Effector CD8-positive, alpha-beta T cell (primary cell): ENCODE data around the gene TM9SF2.

Source experiments
- DNase-seq: peaks from one replicate; lab custom pipeline; 2025; lab: John Stamatoyannopoulos, UW

TM9SF2 gene

GRCh38 chr13:99495466-99496183 lies 5.6 kb upstream of the TM9SF2 start:
- DNase-seq = no peak

DNA sequence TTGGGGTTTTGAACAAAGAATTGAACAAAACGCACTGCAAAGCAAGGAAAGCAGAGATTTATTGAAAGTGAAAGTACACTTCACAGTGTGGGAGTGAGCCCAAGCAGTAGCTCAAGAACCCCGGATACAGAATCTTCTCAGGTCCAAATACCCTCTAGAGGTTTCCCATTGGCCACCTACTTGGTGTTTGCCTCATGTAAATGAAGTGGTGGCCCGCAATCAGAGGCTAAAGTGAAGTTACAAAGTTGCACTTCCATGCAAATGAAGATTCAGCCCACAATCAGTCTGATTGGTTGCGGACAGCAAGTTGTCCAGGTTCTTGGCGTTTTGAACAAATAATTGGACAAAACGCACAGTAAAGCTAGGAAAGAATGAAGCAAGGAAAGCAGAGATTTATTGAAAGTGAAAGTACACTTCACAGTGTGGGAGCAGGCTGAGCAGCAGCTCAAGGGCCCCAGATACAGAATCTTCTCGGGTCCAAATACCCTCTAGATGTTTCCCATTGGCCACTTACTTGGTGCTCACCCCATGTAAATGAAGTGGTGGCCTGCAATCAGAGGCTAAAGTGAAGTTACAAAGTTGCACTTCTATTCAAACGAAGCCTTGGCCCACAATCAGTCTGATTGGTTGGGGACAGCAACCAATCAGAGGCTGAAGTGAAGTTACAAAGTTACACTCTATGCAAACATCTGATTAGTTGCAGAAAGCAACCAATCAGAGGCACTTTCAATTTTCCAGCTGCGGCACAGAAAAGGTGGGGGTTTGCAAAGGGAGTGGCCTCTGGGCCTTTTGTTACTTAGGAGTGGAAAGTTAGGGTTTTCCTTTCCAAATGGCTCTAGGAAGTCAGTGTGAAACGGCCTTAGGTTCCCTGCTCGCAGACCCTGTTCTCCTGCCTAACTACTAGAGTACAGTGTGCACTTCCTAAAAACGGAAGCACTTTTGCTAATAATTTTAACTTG lies 4.8 kb upstream of the TM9SF2 start:
- peak; percentile 59 for DNase-seq

DNA sequence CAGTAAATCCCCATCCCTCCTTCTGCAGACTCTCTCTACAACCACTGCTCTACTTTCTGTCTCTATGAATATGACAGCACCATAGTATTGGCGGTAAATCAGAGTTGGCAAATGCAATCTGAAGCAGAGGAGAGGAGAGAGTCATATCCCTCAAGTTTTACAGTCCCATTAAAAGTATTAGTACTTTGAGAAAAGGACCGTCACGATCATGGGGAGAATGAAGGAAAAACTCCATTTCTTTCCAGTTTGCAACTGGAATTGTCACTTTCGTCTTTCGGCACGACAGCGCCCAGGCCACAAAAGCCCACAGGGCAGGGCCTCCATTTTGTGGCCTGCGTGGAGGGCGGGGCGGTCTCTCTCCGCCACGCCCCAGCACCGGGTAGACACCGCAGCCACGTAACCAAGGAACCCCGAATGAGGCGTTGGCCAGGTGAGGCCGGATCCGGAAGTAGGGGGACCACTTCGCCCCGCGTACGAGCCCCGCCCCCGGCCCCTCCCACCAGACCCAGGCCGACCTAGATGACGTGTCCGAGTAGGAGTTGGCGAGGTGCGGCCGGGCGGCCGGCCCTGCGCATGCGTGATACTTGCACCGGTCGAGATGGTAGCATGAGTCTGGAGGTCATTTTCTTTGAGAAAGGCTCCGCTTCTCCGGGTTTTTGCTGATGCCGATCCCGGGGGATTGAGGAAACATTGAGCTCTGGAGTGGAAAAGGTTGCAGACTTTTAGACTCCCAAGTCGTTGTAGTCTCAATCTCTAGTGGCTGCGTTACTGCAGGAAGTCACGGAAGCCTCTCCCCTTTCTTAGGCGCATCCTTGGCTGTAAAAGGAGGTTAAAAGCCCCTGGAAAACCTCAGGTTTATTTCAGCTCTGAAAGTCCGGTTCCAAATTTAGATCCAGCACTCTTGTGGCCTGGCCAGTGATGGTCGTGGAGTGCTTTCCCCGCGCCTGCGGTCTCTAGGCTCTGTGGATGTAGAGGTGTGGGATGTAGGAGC lies 2.8 kb upstream of the TM9SF2 start:
- DNase-seq = peak; percentile 91

GRCh38 chr13:99500839-99501183 lies 461 bp upstream of the TM9SF2 start:
- DNase-seq = no peak

- DNase-seq = peak; percentile 12
Observed at GRCh38 chr13:99501848-99502301, 603 bp downstream of the TM9SF2 start.

- DNase-seq = no peak
Observed at GRCh38 chr13:99505814-99506269, 4.6 kb downstream of the TM9SF2 start.

DNA sequence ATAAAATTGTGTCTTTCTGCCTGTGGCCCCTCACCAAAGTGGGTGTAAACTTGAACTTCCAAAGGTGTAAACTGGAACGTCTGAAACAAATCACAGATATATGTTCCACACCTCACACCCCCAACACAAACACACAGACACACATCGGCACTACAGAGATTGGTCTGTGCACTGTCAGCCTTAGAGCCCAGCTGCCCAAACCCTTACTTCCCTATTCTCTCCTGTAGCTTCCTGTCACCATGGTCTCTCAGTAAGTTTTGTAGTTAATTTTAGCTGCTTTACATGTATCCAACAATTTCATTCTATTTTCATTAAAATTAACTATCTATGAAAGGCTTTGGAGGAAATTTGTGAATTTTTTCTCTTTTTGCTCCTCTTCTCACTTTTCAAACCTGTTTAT lies 5.4 kb downstream of the TM9SF2 start:
- DNase-seq = no peak

GRCh38 chr13:99507054-99507453 lies 5.8 kb downstream of the TM9SF2 start:
- DNase-seq = no peak

DNA sequence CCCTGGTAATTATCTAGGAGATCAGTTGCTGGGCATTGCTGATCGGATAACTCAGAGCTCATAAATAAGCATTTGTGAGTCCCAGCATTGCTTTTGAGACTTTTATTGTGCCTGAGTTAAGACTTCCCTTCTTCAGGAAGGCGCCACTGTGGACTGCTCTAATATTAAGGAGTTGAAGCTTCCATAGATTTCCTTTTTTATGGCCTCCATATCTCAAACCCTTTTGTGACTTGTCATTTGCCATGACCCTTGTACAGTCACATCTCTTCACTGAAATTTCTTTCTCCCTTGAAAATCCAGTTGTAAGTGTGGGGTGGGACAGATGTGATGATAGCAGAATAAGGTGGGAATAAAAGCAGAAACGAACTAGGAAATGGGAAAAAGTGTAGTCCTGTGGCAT lies 6.3 kb downstream of the TM9SF2 start:
- no peak for DNase-seq

GRCh38 chr13:99507986-99508385 lies 6.7 kb downstream of the TM9SF2 start:
- DNase-seq = no peak

DNA sequence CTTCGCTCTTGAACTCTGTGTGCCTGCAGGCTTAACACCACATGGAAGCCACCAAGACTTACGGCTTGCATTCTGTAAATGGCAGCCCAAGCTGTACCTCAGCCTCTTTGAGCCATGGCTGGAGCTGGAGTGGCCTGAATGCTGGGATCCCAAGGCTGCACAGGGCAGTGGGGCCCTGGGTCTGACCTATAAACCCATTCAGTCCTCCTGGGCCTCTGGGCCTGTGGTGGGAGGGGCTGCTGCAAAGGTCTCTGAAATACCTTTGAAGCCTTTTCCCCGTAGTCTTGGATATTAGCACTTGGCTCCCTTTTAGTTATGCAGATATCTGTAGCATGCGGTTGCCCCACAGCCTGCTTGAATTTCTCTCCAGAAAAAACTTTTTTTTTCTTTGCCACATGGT lies 8.2 kb downstream of the TM9SF2 start:
- no peak for DNase-seq

- DNase-seq = no peak
Observed at GRCh38 chr13:99514801-99515200, 13.5 kb downstream of the TM9SF2 start.

- no peak for DNase-seq
Observed at GRCh38 chr13:99516153-99516929, 15.1 kb downstream of the TM9SF2 start.

DNA sequence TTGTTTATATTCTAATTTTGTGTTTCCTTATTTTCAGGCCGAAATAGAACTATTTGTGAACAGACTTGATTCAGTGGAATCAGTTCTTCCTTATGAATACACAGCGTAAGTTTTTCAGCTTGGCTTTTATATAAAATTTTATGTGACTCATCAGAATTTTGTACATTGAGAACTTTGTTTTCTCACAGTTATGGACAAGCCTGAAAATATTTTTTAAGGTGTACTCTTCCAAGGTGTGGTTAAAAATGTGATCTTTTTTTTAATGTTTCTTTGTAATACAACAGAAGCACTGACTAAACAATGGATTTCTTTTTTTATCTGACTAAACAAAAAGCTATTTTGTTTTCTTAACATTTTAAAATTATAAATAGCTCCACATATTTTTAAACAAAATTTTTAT lies 16.3 kb downstream of the TM9SF2 start:
- no peak for DNase-seq

GRCh38 chr13:99517984-99518383 lies 16.7 kb downstream of the TM9SF2 start:
- DNase-seq = no peak

GRCh38 chr13:99522298-99522697 lies 21.0 kb downstream of the TM9SF2 start:
- DNase-seq = no peak

DNA sequence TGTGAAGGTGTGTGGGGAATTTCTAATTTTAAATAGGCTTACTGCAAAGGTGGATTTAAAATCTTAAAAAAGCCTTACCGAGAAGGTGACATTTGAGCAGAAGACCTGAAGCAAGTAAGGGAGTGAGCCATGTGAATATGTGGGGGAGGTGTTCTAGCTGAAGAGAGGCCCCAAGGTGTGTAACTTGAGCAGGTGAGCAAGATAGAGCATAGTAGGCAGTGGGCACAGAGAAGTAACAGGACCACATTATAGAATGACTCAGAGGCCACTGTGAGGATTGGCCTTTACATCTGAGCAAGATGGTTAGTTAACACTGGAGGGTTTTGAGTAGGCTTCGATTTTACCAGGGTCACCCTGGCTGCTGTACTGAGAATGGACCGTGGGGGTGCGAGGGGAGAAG lies 22.6 kb downstream of the TM9SF2 start:
- no peak for DNase-seq

DNA sequence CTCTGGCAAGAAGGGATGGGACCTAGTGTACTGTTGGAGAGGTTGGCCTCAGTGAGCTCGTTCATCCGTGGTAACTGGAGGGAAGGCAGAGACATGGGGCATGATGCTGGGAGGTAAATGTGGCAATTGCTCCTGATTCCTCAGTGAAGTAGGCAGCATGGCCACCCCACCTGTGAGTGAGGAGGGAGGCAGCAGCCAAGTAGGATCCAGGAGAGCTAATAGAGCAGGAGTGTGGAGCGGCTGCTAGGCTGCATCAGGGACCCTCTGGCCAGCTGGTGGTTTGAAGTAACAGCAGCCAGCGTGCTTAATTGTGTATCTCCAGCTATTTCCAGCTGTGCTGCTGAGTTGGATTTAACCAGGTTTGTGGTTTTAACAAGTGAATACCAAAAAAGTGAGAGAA lies 24.7 kb downstream of the TM9SF2 start:
- DNase-seq = no peak

- DNase-seq = no peak
Observed at GRCh38 chr13:99526549-99526948, 25.3 kb downstream of the TM9SF2 start.

DNA sequence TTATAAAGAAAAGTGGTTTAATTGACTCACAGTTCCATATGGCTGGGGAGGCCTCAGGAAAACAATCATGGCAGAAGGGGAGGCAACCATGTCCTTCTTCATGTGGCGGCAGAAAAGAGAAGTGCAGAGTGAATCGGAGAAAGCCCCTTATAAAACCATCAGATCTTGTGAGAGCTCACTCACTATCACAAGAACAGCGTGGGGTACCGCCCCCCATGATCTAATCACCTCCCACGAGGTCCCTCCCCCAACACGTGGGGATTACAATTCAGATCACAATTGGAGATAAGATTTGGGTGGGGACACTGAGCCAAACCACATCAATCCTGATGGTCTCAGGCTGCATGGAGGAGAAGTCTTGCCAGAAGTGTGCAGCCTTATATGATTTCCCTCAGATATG lies 26.0 kb downstream of the TM9SF2 start:
- no peak for DNase-seq

- DNase-seq = no peak
Observed at GRCh38 chr13:99528547-99528946, 27.3 kb downstream of the TM9SF2 start.
